Spinal cord (tissue), 10 donors: ENCODE results near the gene JUNB. TPM values are rescaled to one million over a fixed set of nuclear protein-coding genes. Genes with fewer than 3 reads are reported as not detected.

Experiments
- DNase-seq, 6 donors: peaks; one replicate each; pipeline versions ENCODE4 v3.0.0 to v3.0.0-alpha.2; 2013 to 2015; ENCODE audit warnings: low spot score in 6 of 6, low read depth in 4 of 6
- H3K27ac ChIP-seq: one replicate; pipeline ENCODE4 v1.5.1; 2013; ENCODE audit warnings: low read depth, low read length, control low read depth
- H3K27me3 ChIP-seq: one replicate; pipeline ENCODE4 v1.6.1; 2013; ENCODE audit warnings: low read length; ENCODE audit not compliant: control insufficient read depth, insufficient read depth
- H3K36me3 ChIP-seq: one replicate; pipeline ENCODE4 v1.6.1; 2013; ENCODE audit warnings: low read length; ENCODE audit not compliant: control insufficient read depth, insufficient read depth
- H3K4me1 ChIP-seq: one replicate; pipeline ENCODE4 v1.6.1; 2013; ENCODE audit warnings: low read length; ENCODE audit not compliant: control insufficient read depth, insufficient read depth
- H3K4me3 ChIP-seq: one replicate; pipeline ENCODE4 v1.5.1; 2013; ENCODE audit warnings: low read depth, low read length, control low read depth
- H3K9me3 ChIP-seq: one replicate; pipeline ENCODE4 v1.6.1; 2013; ENCODE audit warnings: low read length; ENCODE audit not compliant: control insufficient read depth, insufficient read depth
- WGBS: methylation state at CpG from one replicate; pipeline ENCODE4 v1.1.5; 2013; ENCODE audit warnings: missing lambda C conversion rate; ENCODE audit not compliant: insufficient coverage; 5-methylcytosine and 5-hydroxymethylcytosine counted together
- polyA plus RNA-seq, 2 donors: library from polyadenylated mRNA; unstranded; fragments of 120-200 nt; gene quantifications; one replicate each; pipeline ENCODE4 v1.2.1, GENCODE V29; 2013; ENCODE audit not compliant: insufficient read length in 2 of 2
- total RNA-seq, 2 donors: library from RNA; depleted of rRNA in 1 of 2; stranded (reverse); fragments of 120-200 nt in 1 of 2; fragments of >200 nt in 1 of 2; gene quantifications; one replicate each; pipeline versions ENCODE4 v1.2.3 to v1.2.4, GENCODE V29; 2013 to 2014
- donor health status: healthy.

Gene JUNB
- total and polyA plus RNA-seq, 4 donors = 23.3 to 119 (median 71.4) TPM

DNA sequence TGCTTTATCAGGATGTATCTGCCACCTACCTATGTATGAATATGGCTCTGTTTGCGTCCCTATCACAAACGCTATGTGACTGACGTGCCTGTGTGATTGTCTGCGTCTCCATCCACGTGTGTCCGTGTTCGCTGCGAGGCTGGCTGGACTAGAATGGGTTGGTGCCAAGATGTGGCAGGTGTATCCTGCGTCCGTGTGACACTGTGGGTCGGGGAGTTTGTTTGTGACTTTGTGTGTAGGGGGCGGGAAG is 9.2 kb upstream of the JUNB start:
- H3K4me1 ChIP-seq = peaks cover 73% of the 10 kb centered on the region
- H3K36me3 ChIP-seq = no peaks in the 10 kb centered on the region
- peak overlapping the region; percentile 62 for H3K4me3 ChIP-seq
- WGBS = 3% methylated on average over 12 of the region's 12 CpGs
- no peaks in the 10 kb centered on the region for H3K27me3 ChIP-seq
- H3K27ac ChIP-seq = peak overlapping the region; percentile 92
- no peaks in the 10 kb centered on the region for H3K9me3 ChIP-seq
- DNase-seq = no peak

DNA sequence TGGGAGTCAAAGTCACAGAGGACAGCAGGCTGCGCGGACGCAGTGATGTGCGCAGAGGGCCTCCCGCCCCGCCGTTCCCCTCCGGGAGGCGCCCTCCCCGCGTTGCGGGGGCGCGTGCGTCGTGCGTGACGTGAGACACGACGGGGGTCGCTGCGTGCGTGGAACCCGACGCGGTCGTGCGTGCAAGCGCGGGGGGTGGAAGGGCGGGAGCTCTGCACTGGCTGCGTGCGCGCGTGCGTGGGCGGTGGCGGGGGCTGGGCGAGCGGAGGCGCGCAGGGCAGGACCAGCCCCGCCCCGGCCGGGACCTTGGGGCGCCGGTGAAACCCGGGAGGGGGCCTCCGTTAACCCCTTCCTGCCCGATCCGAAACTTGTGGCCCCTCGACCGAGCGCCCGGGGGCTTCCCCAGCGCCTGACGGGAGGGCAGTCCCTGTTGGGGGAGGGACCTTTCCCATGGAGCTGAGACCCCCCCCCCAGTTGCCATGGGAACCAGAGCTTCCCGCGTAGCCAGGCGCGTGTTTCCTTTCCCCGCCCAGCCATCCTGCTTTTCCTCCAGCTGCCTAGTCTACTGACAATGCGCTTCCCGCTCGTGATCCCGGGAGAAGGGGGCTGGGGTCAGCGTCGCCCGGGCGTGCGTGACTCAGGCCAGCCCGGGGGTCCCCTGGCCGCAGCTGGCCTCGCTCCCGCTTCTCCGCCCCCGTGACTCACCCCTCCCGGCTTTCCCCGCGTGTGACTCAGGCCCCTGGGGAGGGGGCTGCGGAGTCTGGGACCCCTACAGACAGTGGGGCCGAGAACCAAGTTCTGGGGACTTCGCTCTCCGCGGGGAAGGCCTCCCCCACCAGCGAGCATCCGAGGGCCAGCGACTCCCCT is 8.6 kb upstream of the JUNB start:
- Histone ChIP-seq H3K27me3 (no peaks in the 10 kb centered on the region), H3K4me1 (peaks cover 68% of the 10 kb centered on the region), H3K9me3 (no peaks in the 10 kb centered on the region), H3K36me3 (no peaks in the 10 kb centered on the region), H3K27ac (peak overlapping the region; percentile 92), H3K4me3 (peak overlapping the region; percentile 62)
- DNase-seq = peak in 3 of 6 donors; percentile 78 to 96 (median 95)
- WGBS = 0% methylated on average over 82 of the region's 88 CpGs

DNA sequence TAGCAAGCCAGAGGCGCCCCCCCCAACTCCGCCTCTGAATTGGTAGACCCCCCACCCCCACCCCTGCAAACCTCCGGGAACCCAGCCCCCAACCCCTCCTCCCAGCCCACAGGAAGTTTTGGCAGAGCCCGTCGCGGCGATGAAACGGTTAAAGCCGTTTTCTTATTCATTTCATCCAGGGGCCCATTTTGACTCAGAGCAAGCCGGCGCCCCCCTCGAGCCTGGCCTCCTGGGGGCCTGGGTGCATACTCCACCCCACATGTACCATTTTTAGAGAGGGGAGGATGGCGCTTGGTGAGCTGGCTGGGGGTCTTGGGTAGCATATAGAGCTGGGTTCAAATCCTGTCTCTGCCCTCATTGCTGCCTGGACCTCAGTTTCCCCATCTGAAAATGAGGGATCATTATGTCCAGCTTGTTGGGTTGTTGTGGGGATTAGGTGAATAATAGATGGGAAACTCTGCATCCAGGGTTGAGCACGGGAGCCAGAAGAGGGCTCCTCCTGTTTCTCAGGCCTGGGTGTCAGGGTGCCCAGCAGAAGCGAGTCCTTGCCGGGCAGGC is 7.9 kb upstream of the JUNB start:
- Histone ChIP-seq H3K36me3 (no peaks in the 10 kb centered on the region), H3K27ac (peak overlapping the region; percentile 92), H3K4me1 (peaks cover 64% of the 10 kb centered on the region), H3K4me3 (peak overlapping the region; percentile 62), H3K27me3 (no peaks in the 10 kb centered on the region), H3K9me3 (no peaks in the 10 kb centered on the region)
- no peak for DNase-seq
- 30% methylated on average over 4 of the region's 16 CpGs for WGBS

DNA sequence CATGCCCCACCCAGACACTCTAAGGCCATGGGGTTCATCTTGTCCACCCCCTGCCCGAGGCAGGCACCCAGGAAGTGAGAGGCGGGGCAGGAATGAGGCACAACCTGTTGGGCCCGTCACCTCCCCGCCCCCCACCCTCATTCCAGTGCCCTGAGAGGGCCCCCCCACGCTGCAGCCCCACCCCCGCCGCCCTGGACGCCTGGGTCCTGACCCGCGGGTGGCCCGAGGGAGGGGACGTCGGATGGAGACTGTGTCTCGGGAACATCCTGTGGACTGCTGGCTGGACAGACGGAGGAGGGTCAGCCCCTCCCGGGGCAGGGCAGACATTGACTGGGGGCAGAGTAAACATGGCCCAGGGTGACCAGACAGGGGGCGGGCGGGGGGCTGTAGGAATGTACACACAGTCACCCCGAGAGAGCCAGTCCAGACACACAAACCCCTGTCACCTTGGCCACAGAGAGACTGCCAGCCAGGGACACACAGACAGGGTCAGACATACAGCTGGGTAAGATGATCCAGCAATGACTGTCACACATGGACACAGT is 7.4 kb upstream of the JUNB start:
- Histone ChIP-seq H3K4me3 (no peak overlapping the region), H3K36me3 (no peaks in the 10 kb centered on the region), H3K4me1 (peaks cover 64% of the 10 kb centered on the region), H3K27ac (peak overlapping the region; percentile 92), H3K9me3 (no peaks in the 10 kb centered on the region), H3K27me3 (no peaks in the 10 kb centered on the region)
- WGBS = 30% methylated on average over 17 of the region's 19 CpGs
- DNase-seq = no peak

DNA sequence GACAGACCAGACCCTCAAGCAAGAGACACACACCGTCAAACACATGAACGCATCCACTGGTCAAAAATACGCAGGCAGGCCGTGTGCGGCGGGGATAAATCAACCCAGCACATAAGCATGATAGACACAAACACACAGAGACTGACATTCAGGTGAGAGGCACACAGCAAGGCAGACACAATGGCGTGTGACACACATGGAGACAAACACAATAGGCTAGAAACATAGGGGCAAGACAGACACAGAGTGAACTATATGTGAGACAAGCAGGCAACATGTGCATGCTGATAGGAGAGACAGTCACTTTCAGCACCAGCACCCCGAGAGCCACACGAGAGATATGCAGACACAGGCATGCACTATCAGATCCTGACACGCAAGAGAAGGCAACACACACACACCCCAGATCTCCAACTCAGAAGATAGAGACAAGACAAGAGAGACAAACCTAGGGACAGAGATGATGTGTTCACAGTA is 6.9 kb upstream of the JUNB start:
- no peak for DNase-seq
- Histone ChIP-seq H3K36me3 (no peaks in the 10 kb centered on the region), H3K9me3 (no peaks in the 10 kb centered on the region), H3K27me3 (no peaks in the 10 kb centered on the region), H3K4me1 (peaks cover 64% of the 10 kb centered on the region), H3K4me3 (no peak overlapping the region), H3K27ac (peak overlapping the region; percentile 92)
- 72% methylated on average over 6 of the region's 10 CpGs for WGBS

DNA sequence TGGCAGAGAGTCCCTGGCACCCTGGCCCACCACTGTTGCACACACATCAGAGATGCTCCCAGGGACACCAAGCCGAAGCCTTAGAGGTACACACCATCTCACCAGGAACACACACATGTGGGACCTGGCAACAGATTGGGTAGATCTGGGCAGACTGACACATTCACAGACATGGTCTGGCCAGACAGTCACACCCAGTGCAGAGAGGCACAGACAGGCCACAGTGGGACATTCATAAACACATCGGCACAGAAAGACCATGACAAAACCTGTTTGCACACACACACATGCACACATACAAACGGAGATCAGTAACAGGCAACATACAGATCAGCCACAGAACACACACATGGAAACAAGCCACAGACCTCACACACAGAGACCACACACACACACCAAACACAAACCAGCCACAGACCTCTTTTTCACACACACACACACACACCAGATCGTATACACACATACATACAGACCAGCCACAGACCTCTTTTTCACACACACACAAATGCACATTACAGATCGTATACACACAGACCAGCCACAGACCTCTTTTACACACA is 6.3 kb upstream of the JUNB start:
- no peak for DNase-seq
- Histone ChIP-seq H3K36me3 (no peaks in the 10 kb centered on the region), H3K4me1 (peaks cover 59% of the 10 kb centered on the region), H3K9me3 (no peaks in the 10 kb centered on the region), H3K4me3 (no peak overlapping the region), H3K27me3 (no peaks in the 10 kb centered on the region), H3K27ac (peak overlapping the region; percentile 92)
- WGBS = 64% methylated on average over 5 of the region's 5 CpGs

DNA sequence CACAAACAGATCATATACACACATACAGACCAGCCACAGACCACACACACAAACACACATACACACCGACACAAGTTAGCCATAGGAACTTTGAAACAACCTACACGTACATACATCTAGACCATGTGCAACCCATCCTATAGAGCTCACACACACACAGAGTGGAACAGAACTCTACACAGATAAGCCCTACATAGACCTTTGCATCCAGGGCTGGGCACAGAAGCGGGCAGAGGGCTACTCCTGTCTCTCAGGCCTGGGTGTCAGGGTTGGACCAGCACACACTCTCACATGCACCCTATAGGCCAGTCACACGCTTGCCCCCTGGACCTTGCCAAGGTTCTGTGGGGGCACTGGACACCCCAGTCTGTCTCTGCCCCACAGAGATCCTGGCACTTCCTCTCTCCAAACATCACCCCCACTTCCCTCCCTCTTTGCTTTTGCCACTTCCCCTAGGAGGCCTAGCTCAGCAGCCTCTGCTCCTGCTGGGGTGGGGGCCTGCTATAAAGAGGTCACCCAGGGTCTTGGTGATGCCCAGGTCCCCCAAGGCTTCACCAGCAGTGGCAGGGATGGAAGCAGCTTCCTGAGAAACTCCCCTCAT is 5.8 kb upstream of the JUNB start:
- Histone ChIP-seq H3K36me3 (no peaks in the 10 kb centered on the region), H3K27ac (peak overlapping the region; percentile 92)

DNA sequence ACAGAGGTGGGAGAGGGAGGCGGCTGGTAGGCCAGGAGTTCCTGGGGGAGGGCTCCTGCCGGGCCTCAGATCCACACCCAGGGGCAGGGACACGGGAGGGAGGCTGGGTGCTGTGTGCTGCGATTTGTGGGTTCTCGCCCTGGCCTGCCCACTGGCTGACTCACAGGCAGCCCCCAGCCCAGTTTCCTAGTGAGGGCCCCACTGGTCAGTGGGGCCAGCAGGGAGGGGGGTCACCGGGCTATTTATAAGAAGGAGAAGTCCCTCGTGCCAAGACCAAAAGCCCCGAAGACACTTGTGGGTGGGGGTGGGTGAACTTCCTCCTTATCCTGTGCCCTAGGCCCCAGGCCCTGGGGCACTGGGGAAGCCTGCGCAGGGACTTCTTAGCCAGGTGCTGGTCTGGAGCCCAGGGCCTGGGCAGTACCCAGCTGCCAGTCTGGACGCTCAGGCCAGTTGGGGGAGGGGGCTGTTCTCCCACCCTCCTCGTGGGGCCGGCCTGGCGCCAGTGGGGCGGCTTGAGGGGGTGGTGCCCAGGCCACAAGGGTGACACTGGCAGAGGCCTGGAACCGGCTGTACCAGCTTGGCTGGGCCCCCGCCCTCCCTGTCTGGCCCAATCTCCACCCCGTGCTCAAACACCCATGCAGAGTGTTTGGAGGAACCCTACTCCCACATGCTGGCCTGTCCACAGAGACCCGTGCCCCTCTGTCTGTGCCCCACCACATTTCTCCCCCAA is 5.0 kb upstream of the JUNB start:
- 66% methylated on average over 15 of the region's 18 CpGs for WGBS
- Histone ChIP-seq H3K27me3 (peaks cover 2% of the 10 kb centered on the region), H3K27ac (peak overlapping the region; percentile 92), H3K9me3 (no peaks in the 10 kb centered on the region), H3K36me3 (no peaks in the 10 kb centered on the region), H3K4me1 (peaks cover 72% of the 10 kb centered on the region), H3K4me3 (no peak overlapping the region)
- no peak for DNase-seq

More for the DNA sequence above, 5.8 kb upstream of the JUNB start:
- no peaks in the 10 kb centered on the region for H3K27me3 ChIP-seq
- H3K9me3 ChIP-seq = no peaks in the 10 kb centered on the region
- DNase-seq = no peak
- H3K4me3 ChIP-seq = no peak overlapping the region
- 77% methylated on average over 4 of the region's 4 CpGs for WGBS
- H3K4me1 ChIP-seq = peaks cover 64% of the 10 kb centered on the region

DNA sequence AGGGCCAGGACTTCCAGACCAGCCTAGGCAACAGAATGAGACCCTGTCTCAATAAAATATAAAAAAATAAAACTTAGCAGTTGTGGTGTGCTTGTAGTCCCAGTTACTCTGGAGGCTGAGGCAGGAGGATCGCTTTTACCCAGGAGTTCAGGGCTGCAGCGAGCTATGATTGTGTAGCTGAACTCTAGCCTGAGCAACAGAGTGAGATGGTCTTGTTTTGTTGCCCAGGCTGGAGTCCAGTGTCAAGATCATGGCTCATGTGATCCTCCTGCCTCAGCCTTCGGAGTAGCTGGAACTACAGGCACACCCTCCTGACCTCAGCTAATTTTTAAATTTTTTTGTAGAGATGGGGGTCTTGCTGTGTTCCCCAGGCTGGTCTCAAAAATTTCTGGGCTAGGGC is 4.3 kb upstream of the JUNB start:
- H3K27me3 ChIP-seq = peaks cover 2% of the 10 kb centered on the region
- no peaks in the 10 kb centered on the region for H3K9me3 ChIP-seq
- DNase-seq = no peak
- no peaks in the 10 kb centered on the region for H3K36me3 ChIP-seq
- no peak overlapping the region for H3K4me3 ChIP-seq
- peak overlapping the region; percentile 92 for H3K27ac ChIP-seq
- WGBS = 90% methylated on average over 3 of the region's 3 CpGs
- H3K4me1 ChIP-seq = peaks cover 74% of the 10 kb centered on the region
